ENCODE results near the gene KRT76. TPM values are rescaled to one million over a fixed set of nuclear protein-coding genes. Genes with fewer than 3 reads are reported as not detected.

The KRT76 gene
- total RNA-seq, 1 experiment from 2014 or later = not detected

DNA sequence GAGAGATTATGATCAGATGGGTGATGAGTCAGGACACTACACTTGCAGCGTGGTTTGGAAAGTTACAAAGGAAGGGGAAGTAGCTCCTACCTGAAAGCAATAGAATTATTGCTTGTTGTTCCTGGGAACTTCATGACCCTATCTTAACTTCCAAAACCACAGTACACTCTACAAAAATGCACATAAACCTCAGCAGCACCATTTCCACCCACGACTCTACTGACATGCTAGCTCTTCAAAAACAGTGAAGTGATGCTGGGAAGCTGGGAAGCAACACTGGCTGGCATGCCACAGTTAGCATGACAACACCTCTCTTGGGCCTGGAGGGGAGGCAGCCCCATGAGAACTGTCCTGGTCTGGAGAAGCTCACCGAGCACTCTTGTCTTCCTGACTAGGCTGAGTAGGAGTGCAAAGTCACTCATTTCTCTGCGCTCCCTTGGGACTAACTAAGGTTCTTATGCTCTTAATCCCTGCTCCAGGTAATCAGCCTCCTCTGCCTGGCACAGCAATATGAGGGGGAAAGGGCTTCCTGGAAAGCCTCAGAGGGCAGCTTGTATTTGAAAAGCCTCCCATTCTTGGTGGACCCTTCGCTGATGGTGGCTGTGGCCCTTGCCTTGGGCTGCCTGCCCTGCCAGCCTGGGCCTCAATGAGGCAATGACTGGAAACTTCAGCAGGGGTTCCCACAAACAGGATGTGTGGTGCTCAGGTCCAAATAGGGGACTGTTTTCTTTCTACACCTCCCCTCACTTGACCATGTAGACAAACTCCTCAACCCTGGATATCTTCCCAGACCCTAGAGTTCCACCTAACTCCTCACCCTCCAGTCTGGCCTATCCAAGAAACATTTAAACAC lies 17.6 kb upstream of the KRT76 start:
- Histone ChIP-seq H3K79me2 (ENCODE audit: insufficient read depth, low read length) (no peaks in the 10 kb centered on the region), H2BK15ac (ENCODE audit: low read depth, low read length) (no peak overlapping the region), H3K23me2 (ENCODE audit: insufficient read length, low read depth, low read length, poor library complexity, severe bottlenecking) (no peaks in the 10 kb centered on the region), H3K4me2 (ENCODE audit: insufficient read depth, insufficient read length, low read length) (no peak overlapping the region), H3K27ac (ENCODE audit: insufficient read length, low read depth, low read length) (no peak overlapping the region), H4K20me1 (ENCODE audit: control insufficient read depth, insufficient read depth, insufficient read length) (no peaks in the 10 kb centered on the region), H3K23ac (ENCODE audit: insufficient read length, low read depth, low read length) (no peak overlapping the region), H4K8ac (replicated peaks; ENCODE audit: insufficient read length, low read depth, low read length) (no peak overlapping the region), H2AK5ac (ENCODE audit: insufficient read length, low read length) (no peak overlapping the region), H3K9ac (ENCODE audit: extremely low read depth, insufficient read length, low read length) (no peak overlapping the region), H2BK12ac (ENCODE audit: insufficient read length, low read depth, low read length) (no peak overlapping the region), H2AFZ (ENCODE audit: low read length) (no peak overlapping the region), H3K56ac (ENCODE audit: insufficient read length, low read depth, low read length) (no peak overlapping the region), H2BK20ac (ENCODE audit: low read depth, low read length, poor library complexity, severe bottlenecking) (no peak overlapping the region), H4K5ac (ENCODE audit: insufficient read length, low read depth, low read length) (no peak overlapping the region), H3K27me3 (ENCODE audit: insufficient read depth, low read length) (no peaks in the 10 kb centered on the region), H3T11ph (ENCODE audit: low read length) (no peak overlapping the region), H2BK5ac (ENCODE audit: insufficient read length, low read length) (no peak overlapping the region), H3K4ac (ENCODE audit: low read depth, low read length) (no peak overlapping the region), H3K18ac (ENCODE audit: insufficient read length, low read depth, low read length) (no peak overlapping the region), H3K79me1 (ENCODE audit: insufficient read depth, low read depth, low read length, poor library complexity, severe bottlenecking) (no peaks in the 10 kb centered on the region), H2BK120ac (ENCODE audit: low read depth, low read length, poor library complexity, severe bottlenecking) (no peak overlapping the region), H3K14ac (ENCODE audit: insufficient read depth, low read length) (peak overlapping the region; percentile 40; the same call in 1 of the 2 replicates), H3K4me1 (ENCODE audit: insufficient read depth, low read length) (peaks cover under 1% of the 10 kb centered on the region; the same call in 1 of the 2 replicates), H3K9me3 (ENCODE audit: control insufficient read depth, low read depth, low read length) (no peaks in the 10 kb centered on the region), H4K91ac (ENCODE audit: insufficient read length, low read depth, low read length) (no peak overlapping the region)
- TF ChIP-seq, protein P1, sequence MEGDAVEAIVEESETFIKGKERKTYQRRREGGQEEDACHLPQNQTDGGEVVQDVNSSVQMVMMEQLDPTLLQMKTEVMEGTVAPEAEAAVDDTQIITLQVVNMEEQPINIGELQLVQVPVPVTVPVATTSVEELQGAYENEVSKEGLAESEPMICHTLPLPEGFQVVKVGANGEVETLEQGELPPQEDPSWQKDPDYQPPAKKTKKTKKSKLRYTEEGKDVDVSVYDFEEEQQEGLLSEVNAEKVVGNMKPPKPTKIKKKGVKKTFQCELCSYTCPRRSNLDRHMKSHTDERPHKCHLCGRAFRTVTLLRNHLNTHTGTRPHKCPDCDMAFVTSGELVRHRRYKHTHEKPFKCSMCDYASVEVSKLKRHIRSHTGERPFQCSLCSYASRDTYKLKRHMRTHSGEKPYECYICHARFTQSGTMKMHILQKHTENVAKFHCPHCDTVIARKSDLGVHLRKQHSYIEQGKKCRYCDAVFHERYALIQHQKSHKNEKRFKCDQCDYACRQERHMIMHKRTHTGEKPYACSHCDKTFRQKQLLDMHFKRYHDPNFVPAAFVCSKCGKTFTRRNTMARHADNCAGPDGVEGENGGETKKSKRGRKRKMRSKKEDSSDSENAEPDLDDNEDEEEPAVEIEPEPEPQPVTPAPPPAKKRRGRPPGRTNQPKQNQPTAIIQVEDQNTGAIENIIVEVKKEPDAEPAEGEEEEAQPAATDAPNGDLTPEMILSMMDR (conservative IDR thresholded peaks at IDR 0.05) = no peak
- Mint-ChIP-seq H3K36me3 (ENCODE audit: insufficient read depth in 1 of 3, low read depth in 3 of 3) (no peaks in the 10 kb centered on the region), H3K4me3 (no peak overlapping the region), H3K4me1 (peaks cover 7 to 10% of the 10 kb centered on the region in 2 experiments), H3K9me3 (no peaks in the 10 kb centered on the region), H3K27ac (no peak overlapping the region; a peak in 1 of 7 replicates), H3K27me3 (ENCODE audit: low read depth) (peaks cover 2% of the 10 kb centered on the region)
- no peak for DNase-seq
- no CpG with 5 or more reads among the region's 5 CpGs for WGBS (ENCODE audit: extremely low coverage, insufficient read length, low lambda C conversion rate)

Data from H9 (cell line).